HEK293 (cell line): ENCODE results near the gene CLDN7.

ENCODE experiments used
- GLIS1 ChIP-seq: fragments of 450-650 bp; formaldehyde crosslinking; IDR thresholded peaks from 2 replicates; pipeline ENCODE4 v1.5.1; 2016; ENCODE audit warnings: missing biosample characterization, missing genetic modification characterization
- HOXC10 ChIP-seq: sonication (generic); formaldehyde crosslinking; IDR thresholded peaks from 2 replicates; pipeline ENCODE4 v1.8.1; 2023; ENCODE audit warnings: mild to moderate bottlenecking, missing genetic modification reagents
- MZF1 ChIP-seq: fragments of 450-650 bp; formaldehyde crosslinking; IDR thresholded peaks from 2 replicates; pipeline ENCODE4 v1.5.1; 2017; ENCODE audit warnings: missing biosample characterization, missing genetic modification characterization, borderline replicate concordance
- OSR2 ChIP-seq: fragments of 450-650 bp; formaldehyde crosslinking; IDR thresholded peaks from 2 replicates; pipeline ENCODE4 v1.5.1; 2016; ENCODE audit warnings: missing biosample characterization, missing genetic modification characterization
- PRDM10 ChIP-seq: fragments of 450-650 bp; formaldehyde crosslinking; IDR thresholded peaks from 2 replicates; pipeline ENCODE4 v1.5.1; 2016; ENCODE audit warnings: missing biosample characterization, missing genetic modification characterization
- SALL2 ChIP-seq: fragments of 450-650 bp; formaldehyde crosslinking; IDR thresholded peaks from 2 replicates; pipeline ENCODE4 v1.5.0; 2017; ENCODE audit warnings: missing biosample characterization, mild to moderate bottlenecking, missing genetic modification characterization, borderline replicate concordance
- SP7 ChIP-seq: fragments of 450-650 bp; formaldehyde crosslinking; IDR thresholded peaks from 2 replicates; pipeline ENCODE4 v1.5.1; 2016; ENCODE audit warnings: missing biosample characterization, missing genetic modification characterization
- YY1 ChIP-seq: fragments of 450-650 bp; formaldehyde crosslinking; IDR thresholded peaks from 2 replicates; pipeline ENCODE4 v1.5.1; 2018; ENCODE audit warnings: missing biosample characterization, missing genetic modification characterization
- ZBTB1 ChIP-seq: fragments of 450-650 bp; formaldehyde crosslinking; IDR thresholded peaks from 2 replicates; pipeline ENCODE4 v1.5.1; 2016; ENCODE audit warnings: missing biosample characterization, missing genetic modification characterization
- ZFHX2 ChIP-seq: fragments of 450-650 bp; formaldehyde crosslinking; conservative IDR thresholded peaks from 2 replicates; pipeline ENCODE4 v1.5.1; 2016; ENCODE audit warnings: missing biosample characterization, missing genetic modification characterization
- ZFP41 ChIP-seq: fragments of 450-650 bp; formaldehyde crosslinking; IDR thresholded peaks from 2 replicates; pipeline ENCODE4 v1.5.1; 2016; ENCODE audit warnings: missing biosample characterization, missing genetic modification characterization, borderline replicate concordance
- ZNF121 ChIP-seq: fragments of 450-650 bp; formaldehyde crosslinking; IDR thresholded peaks from 2 replicates; pipeline ENCODE4 v1.5.1; 2016; ENCODE audit warnings: missing biosample characterization, missing genetic modification characterization
- ZNF148 ChIP-seq: fragments of 450-650 bp; formaldehyde crosslinking; IDR thresholded peaks from 2 replicates; pipeline ENCODE4 v1.5.0; 2017; ENCODE audit warnings: missing biosample characterization, missing genetic modification characterization, borderline replicate concordance
- ZNF26 ChIP-seq: fragments of 450-650 bp; formaldehyde crosslinking; IDR thresholded peaks from 2 replicates; pipeline ENCODE4 v1.5.1; 2016; ENCODE audit warnings: missing biosample characterization, missing genetic modification characterization
- ZNF266 ChIP-seq: fragments of 450-650 bp; formaldehyde crosslinking; IDR thresholded peaks from 2 replicates; pipeline ENCODE4 v1.5.1; 2016; ENCODE audit warnings: missing biosample characterization, missing genetic modification characterization, low read depth
- ZNF335 ChIP-seq: fragments of 450-650 bp; formaldehyde crosslinking; conservative IDR thresholded peaks from 2 replicates; pipeline ENCODE4 v1.5.1; 2016; ENCODE audit warnings: missing biosample characterization, missing genetic modification characterization
- ZNF341 ChIP-seq: fragments of 450-650 bp; formaldehyde crosslinking; IDR thresholded peaks from 2 replicates; pipeline ENCODE4; 2016; ENCODE audit warnings: low read depth, missing biosample characterization, missing genetic modification characterization
- ZNF366 ChIP-seq: fragments of 450-650 bp; formaldehyde crosslinking; conservative IDR thresholded peaks from 2 replicates; pipeline ENCODE4 v1.5.1; 2016; ENCODE audit warnings: missing biosample characterization, missing genetic modification characterization
- ZNF473 ChIP-seq: fragments of 450-650 bp; formaldehyde crosslinking; IDR thresholded peaks from 2 replicates; pipeline ENCODE4 v1.5.1; 2017; ENCODE audit warnings: missing biosample characterization, missing genetic modification characterization
- ZNF561 ChIP-seq: fragments of 450-650 bp; IDR thresholded peaks from 2 replicates; pipeline ENCODE4 v1.5.1; 2018; ENCODE audit warnings: missing biosample characterization, missing genetic modification characterization, borderline replicate concordance
- ZNF585B ChIP-seq: fragments of 450-650 bp; formaldehyde crosslinking; IDR thresholded peaks from 2 replicates; pipeline ENCODE4 v1.5.1; 2016; ENCODE audit warnings: missing biosample characterization, missing genetic modification characterization
- ZNF629 ChIP-seq: fragments of 450-650 bp; formaldehyde crosslinking; IDR thresholded peaks from 2 replicates; pipeline ENCODE4 v1.5.1; 2017; ENCODE audit warnings: missing biosample characterization, missing genetic modification characterization
- ZNF654 ChIP-seq: fragments of 450-650 bp; formaldehyde crosslinking; IDR thresholded peaks from 2 replicates; pipeline ENCODE4 v1.5.1; 2016; ENCODE audit warnings: low read depth, missing biosample characterization, missing genetic modification characterization
- ZNF776 ChIP-seq: fragments of 450-650 bp; formaldehyde crosslinking; IDR thresholded peaks from 2 replicates; pipeline ENCODE4 v1.5.0; 2017; ENCODE audit warnings: missing biosample characterization, missing genetic modification characterization, borderline replicate concordance
- ZNF777 ChIP-seq: fragments of 450-650 bp; formaldehyde crosslinking; IDR thresholded peaks from 2 replicates; pipeline ENCODE4 v1.5.1; 2017; ENCODE audit warnings: missing biosample characterization, missing genetic modification characterization, borderline replicate concordance
- ZSCAN16 ChIP-seq: fragments of 450-650 bp; formaldehyde crosslinking; IDR thresholded peaks from 2 replicates; pipeline ENCODE4 v1.5.1; 2016; ENCODE audit warnings: missing biosample characterization, missing genetic modification characterization
- TF ChIP-seq, protein P1 (sequence below): fragments of 450-650 bp; formaldehyde crosslinking; IDR thresholded peaks from 2 replicates; pipeline ENCODE4 v1.5.1; 2016; ENCODE audit warnings: missing biosample characterization, missing genetic modification characterization
- TF ChIP-seq, protein P2 (sequence below): fragments of 450-650 bp; formaldehyde crosslinking; IDR thresholded peaks from 2 replicates; pipeline ENCODE4 v1.5.1; 2016; ENCODE audit warnings: missing biosample characterization, missing genetic modification characterization

Gene CLDN7

GRCh38 chr17:7252176-7253043 lies 9.9 kb downstream of the CLDN7 start, which contains the start of gene ELP5 (continued):
- TF ChIP-seq, protein P1, sequence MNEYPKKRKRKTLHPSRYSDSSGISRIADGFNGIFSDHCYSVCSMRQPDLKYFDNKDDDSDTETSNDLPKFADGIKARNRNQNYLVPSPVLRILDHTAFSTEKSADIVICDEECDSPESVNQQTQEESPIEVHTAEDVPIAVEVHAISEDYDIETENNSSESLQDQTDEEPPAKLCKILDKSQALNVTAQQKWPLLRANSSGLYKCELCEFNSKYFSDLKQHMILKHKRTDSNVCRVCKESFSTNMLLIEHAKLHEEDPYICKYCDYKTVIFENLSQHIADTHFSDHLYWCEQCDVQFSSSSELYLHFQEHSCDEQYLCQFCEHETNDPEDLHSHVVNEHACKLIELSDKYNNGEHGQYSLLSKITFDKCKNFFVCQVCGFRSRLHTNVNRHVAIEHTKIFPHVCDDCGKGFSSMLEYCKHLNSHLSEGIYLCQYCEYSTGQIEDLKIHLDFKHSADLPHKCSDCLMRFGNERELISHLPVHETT (tag by site-specific recombination), result peak; percentile 90
- TF ChIP-seq ZNF473 (tag by site-specific recombination) (no peak), SP7 (tag by site-specific recombination) (peak; percentile 85), ZNF654 (tag by site-specific recombination) (no peak), OSR2 (no peak), ZNF776 (tag by site-specific recombination) (no peak), GLIS1 (tag by site-specific recombination) (peak; percentile 95), ZFHX2 (tag by site-specific recombination) (peak; percentile 92), ZNF335 (tag by site-specific recombination) (peak; percentile 98), ZNF561 (tag by site-specific recombination) (peak; percentile 95), ZNF366 (0 out of 2 replicates have a peak, but pooled peaks have one; percentile 33), ZSCAN16 (tag by site-specific recombination) (no peak), YY1 (tag by site-specific recombination) (peak; percentile 58; the same call in 1 of the 2 replicates), ZBTB1 (tag by site-specific recombination) (no peak), ZNF26 (tag by site-specific recombination) (no peak), SALL2 (tag by site-specific recombination) (no peak), ZNF777 (tag by site-specific recombination) (peak; percentile 71; the same call in 1 of the 2 replicates), ZNF121 (tag by site-specific recombination) (no peak), ZNF585B (tag by site-specific recombination) (no peak), ZNF341 (peak; percentile 93), ZNF148 (tag by site-specific recombination) (no peak), ZFP41 (no peak), ZNF629 (tag by site-specific recombination) (peak; percentile 98), ZNF266 (no peak), PRDM10 (peak; percentile 89), HOXC10 (CRISPR knock-in tag) (no peak), MZF1 (tag by site-specific recombination) (no peak)
- TF ChIP-seq, protein P2, sequence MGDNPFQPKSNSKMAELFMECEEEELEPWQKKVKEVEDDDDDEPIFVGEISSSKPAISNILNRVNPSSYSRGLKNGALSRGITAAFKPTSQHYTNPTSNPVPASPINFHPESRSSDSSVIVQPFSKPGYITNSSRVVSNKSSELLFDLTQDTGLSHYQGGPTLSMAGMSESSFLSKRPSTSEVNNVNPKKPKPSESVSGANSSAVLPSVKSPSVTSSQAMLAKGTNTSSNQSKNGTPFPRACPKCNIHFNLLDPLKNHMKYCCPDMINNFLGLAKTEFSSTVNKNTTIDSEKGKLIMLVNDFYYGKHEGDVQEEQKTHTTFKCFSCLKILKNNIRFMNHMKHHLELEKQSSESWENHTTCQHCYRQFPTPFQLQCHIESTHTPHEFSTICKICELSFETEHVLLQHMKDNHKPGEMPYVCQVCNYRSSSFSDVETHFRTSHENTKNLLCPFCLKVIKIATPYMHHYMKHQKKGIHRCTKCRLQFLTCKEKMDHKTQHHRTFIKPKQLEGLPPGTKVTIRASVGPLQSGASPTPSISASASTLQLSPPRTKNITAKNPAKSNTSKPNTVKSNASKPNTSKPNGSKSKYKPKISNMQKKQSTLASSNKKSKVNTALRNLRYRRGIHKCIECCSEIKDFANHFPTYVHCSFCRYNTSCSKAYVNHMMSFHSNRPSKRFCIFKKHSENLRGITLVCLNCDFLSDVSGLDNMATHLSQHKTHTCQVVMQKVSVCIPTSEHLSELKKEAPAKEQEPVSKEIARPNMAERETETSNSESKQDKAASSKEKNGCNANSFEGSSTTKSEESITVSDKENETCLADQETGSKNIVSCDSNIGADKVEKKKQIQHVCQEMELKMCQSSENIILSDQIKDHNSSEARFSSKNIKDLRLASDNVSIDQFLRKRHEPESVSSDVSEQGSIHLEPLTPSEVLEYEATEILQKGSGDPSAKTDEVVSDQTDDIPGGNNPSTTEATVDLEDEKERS, result no peak
